Stimulated activated CD8-positive, alpha-beta memory T cell treated with anti-CD3 and anti-CD28 coated beads, Interleukin-15, amount 100 ng/mL, for 48 hours (primary cell): Measurements from ENCODE around the gene GALR2.

Experiments
- DNase-seq, 2 donors: peaks; one replicate each; pipeline ENCODE4 v3.0.0-alpha.2; 2020; ENCODE audit warnings: low read depth in 2 of 2

GALR2 gene

DNA sequence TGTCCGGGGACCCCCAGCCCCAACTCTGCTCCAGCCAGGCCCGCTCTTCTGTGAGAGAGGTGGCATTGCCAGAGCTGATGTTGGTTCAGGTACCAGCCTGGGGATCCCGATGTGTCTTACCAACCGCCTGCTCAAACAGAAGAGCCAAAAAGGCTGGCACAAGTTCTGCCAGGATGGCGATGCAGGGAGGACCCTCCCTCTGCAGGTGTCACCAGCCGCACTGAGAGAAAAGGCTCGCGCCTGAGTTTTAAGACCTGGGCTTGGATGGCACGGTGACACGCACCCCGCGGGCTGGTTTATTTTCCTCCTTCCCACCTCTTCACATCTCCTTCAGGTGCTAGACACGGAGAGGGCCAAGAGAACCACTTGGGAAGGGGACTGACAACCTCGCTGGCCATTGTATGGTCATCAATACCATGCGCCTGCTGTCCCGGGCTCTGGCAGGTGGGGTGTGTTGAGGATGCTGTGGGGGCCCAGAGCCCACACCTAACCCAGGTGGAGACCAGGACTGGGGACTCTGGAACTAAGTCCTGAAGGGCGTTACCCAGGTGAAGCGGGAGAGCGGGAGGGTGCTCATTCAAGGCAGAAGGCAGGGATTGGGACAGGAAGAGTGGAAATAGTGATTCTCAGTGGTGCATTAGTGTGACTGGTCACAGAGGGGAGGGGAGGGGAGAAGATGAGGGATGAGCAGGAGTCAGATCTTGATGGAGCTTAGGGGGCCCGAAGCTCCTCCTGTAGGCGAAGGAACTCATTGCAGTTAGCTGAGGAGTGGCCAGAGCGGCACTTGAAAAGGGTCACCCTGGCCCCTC lies 50.2 kb downstream of the GALR2 start:
- DNase-seq = no peak

DNA sequence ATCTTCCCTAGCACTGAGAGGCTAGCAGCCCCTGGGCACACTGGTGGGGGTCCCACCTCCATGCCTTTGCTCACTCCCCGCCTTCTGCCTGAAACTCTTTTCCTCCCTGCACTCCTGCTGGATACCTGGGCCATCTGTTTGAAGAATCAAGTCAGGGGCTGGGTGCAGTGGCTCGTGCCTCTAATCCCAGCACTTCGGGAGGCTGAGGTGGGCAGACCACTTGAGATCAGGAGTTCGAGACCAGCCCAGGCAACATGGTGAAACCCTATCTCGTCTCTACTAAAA lies 50.8 kb downstream of the GALR2 start:
- no peak for DNase-seq

DNA sequence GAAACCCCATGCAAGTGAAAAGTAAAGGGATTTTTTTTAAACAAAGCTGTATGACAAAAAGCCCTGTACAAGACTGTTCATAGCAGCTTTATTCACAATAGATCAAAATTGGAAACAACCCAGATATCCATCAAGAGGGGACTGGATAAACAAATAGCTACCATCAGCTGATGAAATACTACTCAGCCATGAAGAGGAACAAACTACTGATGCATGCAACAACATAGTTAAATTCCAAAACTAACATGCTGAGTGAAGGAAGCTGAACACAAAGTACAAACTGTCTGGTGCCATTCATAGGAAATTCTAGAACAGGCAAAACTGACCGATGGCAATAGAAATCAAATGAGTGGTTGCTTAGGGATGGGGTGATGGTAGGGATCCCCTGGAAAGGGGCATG lies 51.3 kb downstream of the GALR2 start:
- no peak for DNase-seq
